K562 (cell line): ENCODE data around the gene SLAMF6. TPM values are rescaled to one million over a fixed set of nuclear protein-coding genes. Genes with fewer than 3 reads are reported as not detected.

ENCODE experiments used
- ATAC-seq: fragments of 200-7000 bp; cut with Tn5 transposase; 3 replicates; pipeline ENCODE4 v1.9.1; 2020; ENCODE audit warnings: moderate library complexity
- BruUV-seq: library from RNA; stranded (reverse); fragments of 400-500 nt; replicated peaks from 2 replicates; lab custom pipeline; 2021; lab: Mats Ljungman, UMichigan
- CTCF ChIA-PET: fragments of 300-600 bp; formaldehyde crosslinking; extraction: SDS; loops from one replicate; lab custom pipeline; 2021; ENCODE audit warnings: low intra/inter-chr PET ratio; lab: Yijun Ruan, JAX
- POLR2A ChIA-PET: fragments of 300-600, 350-650 bp; sonication (Branson Sonifier 250); formaldehyde crosslinking; extraction: SDS; loops from one replicate; lab custom pipeline; 2021; ENCODE audit warnings: antibody characterized with exemption, inconsistent platforms; lab: Yijun Ruan, JAX
- DNase-seq, 4 experiments: peaks; one replicate each; pipeline versions ENCODE4 v3.0.0 to v3.0.0-alpha.2; 2011 to 2018; ENCODE audit warnings: low spot score in 3 of 4, mixed read lengths in 3 of 4; ENCODE audit errors: extremely low read depth in 1 of 4
- FAIRE-seq: peaks from 2 replicates; lab custom pipeline; 2011; peaks lifted over from hg19 to GRCh38; lab: Jason Lieb, UNC
- H2AFZ ChIP-seq: 2 replicates; pipeline ENCODE4 v1.6.0; 2011; ENCODE audit warnings: low read depth, low read length, control low read depth, inconsistent platforms
- H3K27ac ChIP-seq: fragments of 200-600 bp; 3 replicates; pipeline ENCODE4 v1.8.0; 2011; ENCODE audit warnings: low read depth, mild to moderate bottlenecking, control low read depth, inconsistent platforms, low read length, moderate library complexity, mixed read lengths; ENCODE audit errors: extremely low read depth
- H3K27me3 ChIP-seq, 2 experiments: fragments of 300-600 bp in 1 of 2; 2 replicates in 1 of 2; 3 replicates in 1 of 2; pipeline versions ENCODE4 v1.6.0 to v1.8.0; 2011; ENCODE audit warnings: inconsistent platforms in 2 of 2, low read length in 2 of 2, mild to moderate bottlenecking in 1 of 2, mixed read lengths in 1 of 2, moderate library complexity in 1 of 2; ENCODE audit not compliant: control insufficient read depth in 2 of 2, insufficient read depth in 2 of 2
- H3K36me3 ChIP-seq: fragments of 300-600 bp; 3 replicates; pipeline ENCODE4 v1.8.0; 2011; ENCODE audit warnings: mild to moderate bottlenecking, low read length, inconsistent platforms; ENCODE audit not compliant: control insufficient read depth, insufficient read depth
- H3K4me1 ChIP-seq, 2 experiments: fragments of 200-600 bp in 1 of 2; replicated peaks in 1 of 2; 2 replicates in 1 of 2; 3 replicates in 1 of 2; pipeline versions ENCODE4 v1.5.1 to v1.8.0; 2011; ENCODE audit warnings: inconsistent platforms in 2 of 2, low read length in 2 of 2, mild to moderate bottlenecking in 1 of 2, mixed read lengths in 1 of 2, moderate library complexity in 1 of 2; ENCODE audit not compliant: control insufficient read depth in 2 of 2, insufficient read depth in 2 of 2
- H3K4me2 ChIP-seq: 2 replicates; pipeline ENCODE4 v1.6.1; 2011; ENCODE audit warnings: low read length, control low read depth, inconsistent platforms, mixed read lengths; ENCODE audit not compliant: insufficient read depth
- H3K4me3 ChIP-seq: fragments of 200-600 bp; sonication (generic), shearing (Covaris generic); 2 replicates; pipeline ENCODE4 v1.5.1; 2016; ENCODE audit warnings: control low read depth, inconsistent platforms
- H3K79me2 ChIP-seq: fragments of 200-600 bp; 3 replicates; pipeline ENCODE4 v1.8.0; 2011; ENCODE audit warnings: low read length, inconsistent platforms; ENCODE audit not compliant: control insufficient read depth, insufficient read depth
- H3K9ac ChIP-seq, 2 experiments: 2 replicates each; pipeline versions ENCODE4 v1.6.0 to v1.6.1; 2011; ENCODE audit warnings: low read depth in 2 of 2, low read length in 2 of 2, control low read depth in 1 of 2, inconsistent platforms in 1 of 2, mild to moderate bottlenecking in 1 of 2, mixed read lengths in 1 of 2; ENCODE audit not compliant: insufficient read depth in 1 of 2
- H3K9me1 ChIP-seq: one replicate; pipeline ENCODE4 v1.6.0; 2011; ENCODE audit warnings: inconsistent platforms, mild to moderate bottlenecking, low read length, moderate library complexity; ENCODE audit not compliant: control insufficient read depth, insufficient read depth
- H3K9me3 ChIP-seq: replicated peaks from 2 replicates; pipeline ENCODE4 v1.5.1; 2011; ENCODE audit warnings: low read depth, low read length, inconsistent platforms; ENCODE audit not compliant: control insufficient read depth, insufficient read depth
- H4K20me1 ChIP-seq: replicated peaks from 2 replicates; pipeline ENCODE4 v1.6.1; 2011; ENCODE audit warnings: low read length, inconsistent platforms, mixed read lengths; ENCODE audit not compliant: control insufficient read depth, insufficient read depth
- ATF3 ChIP-seq, 2 experiments: fragments of 450-650 bp in 1 of 2; sonication (generic) in 1 of 2; formaldehyde crosslinking in 1 of 2; IDR thresholded peaks in 1 of 2; conservative IDR thresholded peaks in 1 of 2; 2 replicates each; pipeline versions ENCODE4 v1.6.1 to v1.8.1; 2016 to 2023; ENCODE audit warnings: mild to moderate bottlenecking in 2 of 2, moderate library complexity in 2 of 2, inconsistent platforms in 1 of 2, missing genetic modification reagents in 1 of 2
- E2F6 ChIP-seq, 2 experiments: IDR thresholded peaks; 2 replicates each; pipeline ENCODE4 v1.6.1; 2011; ENCODE audit warnings: borderline replicate concordance in 1 of 2, control low read depth in 1 of 2, low read depth in 1 of 2, low read length in 1 of 2, mild to moderate bottlenecking in 1 of 2, mixed read lengths in 1 of 2, moderate library complexity in 1 of 2; ENCODE audit not compliant: insufficient read depth in 1 of 2, insufficient read length in 1 of 2, poor library complexity in 1 of 2, severe bottlenecking in 1 of 2; ENCODE audit errors: extremely low read depth in 1 of 2
- NFIC ChIP-seq: fragments of 450-650 bp; IDR thresholded peaks from 2 replicates; pipeline ENCODE4 v1.6.1; 2017; ENCODE audit warnings: mild to moderate bottlenecking, inconsistent platforms
- PPARD ChIP-seq: fragments of 250-450 bp; sonication (Bioruptor Pico); IDR thresholded peaks from 2 replicates; pipeline ENCODE4 v1.8.0; 2022; ENCODE audit warnings: inconsistent platforms, mild to moderate bottlenecking, moderate library complexity
- RBM25 ChIP-seq: fragments of 200-400 bp; formaldehyde crosslinking; IDR thresholded peaks from 2 replicates; pipeline ENCODE4 v1.6.1; 2018; ENCODE audit warnings: low read length, low read depth, moderate library complexity; ENCODE audit not compliant: severe bottlenecking
- RCOR1 ChIP-seq, 2 experiments: IDR thresholded peaks; 2 replicates each; pipeline ENCODE4 v1.6.1; 2012; ENCODE audit warnings: low read depth in 2 of 2, low read length in 2 of 2, borderline replicate concordance in 1 of 2, improper control_type of control experiment in 1 of 2
- ZNF146 ChIP-seq: IDR thresholded peaks from one replicate; pipeline ENCODE4 v1.6.1; 2018; ENCODE audit warnings: missing compliant biosample characterization; ENCODE audit not compliant: unreplicated experiment
- ZNF197 ChIP-seq: fragments of 200-800 bp; sonication (Bioruptor generic); IDR thresholded peaks from 2 replicates; pipeline ENCODE4 v1.6.1; 2016; ENCODE audit warnings: low read depth, missing genetic modification characterization, missing compliant biosample characterization
- ZNF830 ChIP-seq: fragments of 250-450 bp; sonication (Bioruptor Pico); IDR thresholded peaks from 2 replicates; pipeline ENCODE4 v1.5.0; 2021; ENCODE audit warnings: mild to moderate bottlenecking
- WGBS: fragments of 100-300 bp; shearing (Covaris generic); methylation state at CpG from one replicate; pipeline ENCODE4 v1.1.6; 2016; ENCODE audit warnings: low coverage, mixed read lengths; ENCODE audit not compliant: insufficient coverage; ENCODE audit errors: missing lambda C conversion rate; 5-methylcytosine and 5-hydroxymethylcytosine counted together
- in situ Hi-C: fragments of 300-500 bp; cut with MboI; formaldehyde crosslinking; loops from 4 replicates; pipeline ENCODE4 v1.15.0; 2018; ENCODE audit warnings: inconsistent platforms, mixed read lengths
- intact Hi-C: fragments of 100-400 bp; cut with micrococcal nuclease; formaldehyde crosslinking; loops from 2 replicates; pipeline ENCODE4 v1.14.2; 2022
- polyA plus RNA-seq, 8 experiments: library from polyadenylated mRNA; depleted of rRNA in 4 of 8; stranded (reverse) in 5 of 8; unstranded in 3 of 8; fragments of >200 nt; fragmentation: Nextera tagmentation in 2 of 8; fragmentation: Illumina TruSeq in 1 of 8; extraction: Ambion mirVana in 2 of 8; extraction: Trizol in 1 of 8; gene quantifications; 2 replicates each; pipeline versions ENCODE4 v1.2.1 to v1.2.3, GENCODE V29; 2011 to 2014; ENCODE audit warnings: inconsistent platforms in 1 of 8, missing spikeins in 1 of 8
- total RNA-seq, 7 experiments: library from RNA; depleted of rRNA in 6 of 7; stranded (reverse); fragments of >200 nt in 6 of 7; fragmentation: Illumina TruSeq in 2 of 7; extraction: Trizol in 2 of 7; gene quantifications; 2 replicates each; pipeline versions ENCODE4 v1.2.1 to v1.2.3, GENCODE V29; 2011 to 2021; ENCODE audit warnings: low replicate concordance in 1 of 7

Gene SLAMF6
- total and polyA plus RNA-seq, 9 of the 15 experiments (the other 6 are each of a cell fraction or from before 2014, with no cell fraction given): 0.56 to 4.8 (median 1.1) TPM

DNA sequence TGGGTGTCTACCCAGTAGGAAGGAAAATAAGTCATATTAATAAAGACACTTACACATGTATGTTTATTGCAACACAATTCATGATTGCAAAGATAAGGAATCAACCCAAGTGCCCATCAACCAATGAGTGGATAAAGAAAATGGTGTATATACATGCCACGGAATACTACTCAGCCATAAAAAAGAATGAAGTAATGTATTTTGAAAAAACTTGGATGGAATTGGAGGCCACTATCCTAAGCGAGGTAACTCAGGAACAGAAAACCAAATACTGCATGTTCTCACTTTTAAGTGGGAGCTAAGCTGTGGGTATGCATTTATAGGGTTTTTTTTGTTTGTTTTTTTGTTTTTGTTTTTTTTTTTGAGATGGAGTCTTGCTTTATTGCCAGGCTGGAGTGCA is 73.6 kb downstream of the SLAMF6 start:
- Histone ChIP-seq H3K79me2 (no peaks in the 10 kb centered on the region), H4K20me1 (no peaks in the 10 kb centered on the region), H3K27me3 (no peaks in the 10 kb centered on the region), H3K4me3 (no peak overlapping the region), H3K9me3 (no peaks in the 10 kb centered on the region), H3K9me1 (no peaks in the 10 kb centered on the region), H2AFZ (no peak overlapping the region), H3K4me2 (no peak overlapping the region), H3K27ac (no peak overlapping the region), H3K36me3 (no peaks in the 10 kb centered on the region), H3K4me1 (peaks cover 0 to 7% of the 10 kb centered on the region in 2 experiments; a peak in 4 of 5 replicates), H3K9ac (no peak overlapping the region)
- ChIA-PET POLR2A (no interaction called here), CTCF (no interaction called here)
- FAIRE-seq (no peak), ATAC-seq (no peak), DNase-seq (no peak)
- intact Hi-C loops: no loop called here
- TF ChIP-seq ATF3 (IDR thresholded peaks at IDR 0.05): no peak
- no peak for TF ChIP-seq ATF3 (CRISPR knock-in tag; conservative IDR thresholded peaks at IDR 0.05)
- TF ChIP-seq NFIC: no peak
- no peak for TF ChIP-seq E2F6 (IDR thresholded peaks at IDR 0.05; ENCODE audit: borderline replicate concordance in 1 of 2, extremely low read depth in 1 of 2, insufficient read depth in 1 of 2, insufficient read length in 1 of 2, low read depth in 1 of 2, low read length in 1 of 2, poor library complexity in 1 of 2, severe bottlenecking in 1 of 2)
- no peak for TF ChIP-seq ZNF830 (CRISPR knock-in tag)
- no peak for TF ChIP-seq ZNF197 (CRISPR knock-in tag)
- no peak for TF ChIP-seq RCOR1 (IDR thresholded peaks at IDR 0.05; ENCODE audit: borderline replicate concordance in 1 of 2, low read depth in 2 of 2, low read length in 2 of 2)
- no peak for TF ChIP-seq PPARD (CRISPR knock-in tag)
- TF ChIP-seq ZNF146 (CRISPR knock-in tag): peak; percentile 67
- TF ChIP-seq RBM25: peak; percentile 59
- no TSS peak for BruUV-seq
- in situ Hi-C loops: no loop called here
- 53% methylated on average over 2 of the region's 2 CpGs for WGBS
